ENCODE data around the gene QSOX2.

Gene QSOX2

GRCh38 chr9:136275655-136276429, 30.2 kb upstream of the QSOX2 start:
- TF ChIP-seq CTCF (IDR thresholded peaks at IDR 0.05; ENCODE audit: insufficient read depth, low read depth, low read length, missing control alignments): no peak
- no peak overlapping the region for H3K4me3 ChIP-seq (ENCODE audit: low read length)
- DNase-seq (ENCODE audit: low read depth): no peak

- TF ChIP-seq CTCF (IDR thresholded peaks at IDR 0.05; ENCODE audit: insufficient read depth, low read depth, low read length, missing control alignments): no peak
- H3K4me3 ChIP-seq (ENCODE audit: low read length): no peak overlapping the region
- no peak for DNase-seq (ENCODE audit: low read depth)
Observed at GRCh38 chr9:136274786-136275654, 29.4 kb upstream of the QSOX2 start.

GRCh38 chr9:136273921-136274785, 28.5 kb upstream of the QSOX2 start:
- no peak overlapping the region for H3K4me3 ChIP-seq (ENCODE audit: low read length)
- no peak for DNase-seq (ENCODE audit: low read depth)
- no peak for TF ChIP-seq CTCF (IDR thresholded peaks at IDR 0.05; ENCODE audit: insufficient read depth, low read depth, low read length, missing control alignments)

GRCh38 chr9:136273244-136273865, 27.7 kb upstream of the QSOX2 start:
- H3K4me3 ChIP-seq (ENCODE audit: low read length): no peak overlapping the region
- TF ChIP-seq CTCF (IDR thresholded peaks at IDR 0.05; ENCODE audit: insufficient read depth, low read depth, low read length, missing control alignments): no peak
- DNase-seq (ENCODE audit: low read depth): no peak

- TF ChIP-seq CTCF (IDR thresholded peaks at IDR 0.05; ENCODE audit: insufficient read depth, low read depth, low read length, missing control alignments): no peak
- DNase-seq (ENCODE audit: low read depth): no peak
Observed at GRCh38 chr9:136270173-136270705, 24.6 kb upstream of the QSOX2 start.

GRCh38 chr9:136268735-136269134, 23.1 kb upstream of the QSOX2 start:
- DNase-seq (ENCODE audit: low read depth): no peak
- H3K4me3 ChIP-seq (ENCODE audit: low read length): no peak overlapping the region
- TF ChIP-seq CTCF (IDR thresholded peaks at IDR 0.05; ENCODE audit: insufficient read depth, low read depth, low read length, missing control alignments): no peak

More at GRCh38 chr9:136270173-136270705, 24.6 kb upstream of the QSOX2 start:
- no peak overlapping the region for H3K4me3 ChIP-seq (ENCODE audit: low read length)
